Measurements from ENCODE around the gene ITPRID1.
"Not testable (repeated sequence)": the region's sequence is repeated elsewhere in the genome, so short reads cannot be mapped to it uniquely, and the experiment has no call there.

The ITPRID1 gene

DNA sequence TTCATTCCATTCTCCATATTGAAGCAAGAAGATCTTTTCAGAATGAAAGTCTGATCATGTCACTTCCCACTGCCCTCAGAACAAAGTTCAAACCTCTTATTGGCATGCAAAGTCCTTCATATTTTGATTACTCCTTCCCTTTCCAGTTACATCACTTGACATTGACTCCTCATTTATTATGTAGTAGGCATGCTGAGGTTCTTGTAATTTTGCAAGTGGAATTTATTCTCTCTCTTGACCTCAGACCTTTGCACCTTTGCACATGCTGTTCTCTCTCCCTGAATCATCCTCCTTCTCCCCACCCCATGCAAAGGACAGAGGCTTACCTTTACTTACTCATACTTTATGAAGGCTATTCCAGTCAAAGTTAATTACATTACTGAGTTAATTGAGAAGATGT is 13.0 kb downstream of the ITPRID1 start:
- Histone ChIP-seq H3K9ac (ENCODE audit: low read length) (no peak overlapping the region), H3K27ac (ENCODE audit: low read depth, low read length) (no peak overlapping the region), H3F3A (ENCODE audit: insufficient read depth) (no peaks in the 10 kb centered on the region), H3K27me3 (ENCODE audit: low read length) (no peaks in the 10 kb centered on the region), H3K4me3 (ENCODE audit: insufficient read depth, low read length, poor library complexity, severe bottlenecking) (no peak overlapping the region), H3K79me2 (ENCODE audit: insufficient read depth, low read length) (no peaks in the 10 kb centered on the region), H3K9me3 (ENCODE audit: insufficient read depth, low read length) (no peaks in the 10 kb centered on the region), H2AFZ (ENCODE audit: low read depth, low read length, severe bottlenecking) (no peak overlapping the region), H4K20me1 (ENCODE audit: low read depth, low read length) (no peaks in the 10 kb centered on the region), H3K9me2 (replicated peaks; ENCODE audit: insufficient read depth, low read length) (no peaks in the 10 kb centered on the region), H3K4me2 (ENCODE audit: low read depth, low read length, poor library complexity, severe bottlenecking) (no peak overlapping the region), H3K36me3 (ENCODE audit: low read length) (no peaks in the 10 kb centered on the region)
- no peak for TF ChIP-seq EZH2phosphoT487 (conservative IDR thresholded peaks at IDR 0.05; ENCODE audit: low read length)
- TF ChIP-seq, protein P1, sequence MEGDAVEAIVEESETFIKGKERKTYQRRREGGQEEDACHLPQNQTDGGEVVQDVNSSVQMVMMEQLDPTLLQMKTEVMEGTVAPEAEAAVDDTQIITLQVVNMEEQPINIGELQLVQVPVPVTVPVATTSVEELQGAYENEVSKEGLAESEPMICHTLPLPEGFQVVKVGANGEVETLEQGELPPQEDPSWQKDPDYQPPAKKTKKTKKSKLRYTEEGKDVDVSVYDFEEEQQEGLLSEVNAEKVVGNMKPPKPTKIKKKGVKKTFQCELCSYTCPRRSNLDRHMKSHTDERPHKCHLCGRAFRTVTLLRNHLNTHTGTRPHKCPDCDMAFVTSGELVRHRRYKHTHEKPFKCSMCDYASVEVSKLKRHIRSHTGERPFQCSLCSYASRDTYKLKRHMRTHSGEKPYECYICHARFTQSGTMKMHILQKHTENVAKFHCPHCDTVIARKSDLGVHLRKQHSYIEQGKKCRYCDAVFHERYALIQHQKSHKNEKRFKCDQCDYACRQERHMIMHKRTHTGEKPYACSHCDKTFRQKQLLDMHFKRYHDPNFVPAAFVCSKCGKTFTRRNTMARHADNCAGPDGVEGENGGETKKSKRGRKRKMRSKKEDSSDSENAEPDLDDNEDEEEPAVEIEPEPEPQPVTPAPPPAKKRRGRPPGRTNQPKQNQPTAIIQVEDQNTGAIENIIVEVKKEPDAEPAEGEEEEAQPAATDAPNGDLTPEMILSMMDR (IDR thresholded peaks at IDR 0.05; ENCODE audit: insufficient read depth, low read length, poor library complexity, severe bottlenecking): no peak

DNA sequence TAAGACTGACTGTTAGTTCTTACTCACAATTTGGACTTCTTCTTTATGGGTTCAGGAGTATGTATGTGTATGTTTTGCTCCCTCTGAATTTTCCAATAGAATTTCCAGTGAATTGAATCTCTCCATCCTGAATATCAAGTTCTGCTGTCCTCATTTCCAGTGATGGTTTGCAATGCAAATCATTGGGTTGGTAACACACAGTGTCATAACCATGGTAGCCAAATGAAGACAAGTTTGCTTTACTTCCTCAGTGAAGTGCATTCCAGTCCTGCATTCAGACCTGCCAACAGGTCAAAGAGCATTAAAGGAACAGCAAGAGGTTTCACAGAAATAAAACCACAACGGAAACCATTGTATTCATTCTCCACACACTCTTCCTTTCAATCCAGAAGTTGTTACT is 15.2 kb downstream of the ITPRID1 start:
- no peak for TF ChIP-seq EZH2phosphoT487 (conservative IDR thresholded peaks at IDR 0.05; ENCODE audit: low read length)
- TF ChIP-seq, protein P1 (IDR thresholded peaks at IDR 0.05; ENCODE audit: insufficient read depth, low read length, poor library complexity, severe bottlenecking): no peak
- Histone ChIP-seq H3K4me3 (ENCODE audit: insufficient read depth, low read length, poor library complexity, severe bottlenecking) (no peak overlapping the region), H3K9me2 (replicated peaks; ENCODE audit: insufficient read depth, low read length) (no peaks in the 10 kb centered on the region), H3K9ac (ENCODE audit: low read length) (no peak overlapping the region), H3K36me3 (ENCODE audit: low read length) (no peaks in the 10 kb centered on the region), H3K79me2 (ENCODE audit: insufficient read depth, low read length) (no peaks in the 10 kb centered on the region), H3K4me2 (ENCODE audit: low read depth, low read length, poor library complexity, severe bottlenecking) (no peak overlapping the region), H3F3A (ENCODE audit: insufficient read depth) (no peaks in the 10 kb centered on the region), H3K27me3 (ENCODE audit: low read length) (no peaks in the 10 kb centered on the region), H2AFZ (ENCODE audit: low read depth, low read length, severe bottlenecking) (no peak overlapping the region), H3K9me3 (ENCODE audit: insufficient read depth, low read length) (no peaks in the 10 kb centered on the region), H3K27ac (ENCODE audit: low read depth, low read length) (no peak overlapping the region), H4K20me1 (ENCODE audit: low read depth, low read length) (no peaks in the 10 kb centered on the region)

DNA sequence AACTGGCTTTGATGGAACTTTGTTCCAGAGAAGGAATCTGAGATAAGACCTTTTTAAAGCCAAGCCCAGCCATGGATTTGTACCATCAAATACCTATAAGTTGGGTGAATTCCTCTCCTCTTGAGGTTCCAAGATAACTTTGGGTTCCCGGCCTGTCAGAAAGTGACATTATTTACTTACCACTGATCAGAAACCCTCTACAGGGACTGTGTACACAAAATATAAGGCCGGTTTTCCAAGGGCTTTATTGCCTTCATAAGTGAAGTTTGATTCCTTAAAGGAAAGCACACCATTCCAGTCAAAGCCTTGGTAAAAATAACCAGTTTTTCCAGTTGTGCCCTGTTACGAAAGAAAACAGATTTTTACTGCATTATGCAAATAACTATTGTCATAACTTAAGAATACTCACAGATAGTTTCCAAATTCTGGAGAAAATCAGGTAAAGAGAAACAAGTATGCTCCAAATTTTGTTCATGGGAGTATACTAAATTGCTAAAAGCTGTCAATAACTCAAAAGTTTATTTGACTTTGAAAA is 26.8 kb downstream of the ITPRID1 start:
- H4K20me1 ChIP-seq (ENCODE audit: low read depth, low read length); H3K9ac ChIP-seq (ENCODE audit: low read length); H3K9me2 ChIP-seq (replicated peaks; ENCODE audit: insufficient read depth, low read length); H3K4me2 ChIP-seq (ENCODE audit: low read depth, low read length, poor library complexity, severe bottlenecking); H3K36me3 ChIP-seq (ENCODE audit: low read length); H2AFZ ChIP-seq (ENCODE audit: low read depth, low read length, severe bottlenecking); H3K9me3 ChIP-seq (ENCODE audit: insufficient read depth, low read length); H3K27ac ChIP-seq (ENCODE audit: low read depth, low read length); H3F3A ChIP-seq (ENCODE audit: insufficient read depth); H3K27me3 ChIP-seq (ENCODE audit: low read length); H3K4me3 ChIP-seq (ENCODE audit: insufficient read depth, low read length, poor library complexity, severe bottlenecking); H3K79me2 ChIP-seq (ENCODE audit: insufficient read depth, low read length): not testable (repeated sequence)

DNA sequence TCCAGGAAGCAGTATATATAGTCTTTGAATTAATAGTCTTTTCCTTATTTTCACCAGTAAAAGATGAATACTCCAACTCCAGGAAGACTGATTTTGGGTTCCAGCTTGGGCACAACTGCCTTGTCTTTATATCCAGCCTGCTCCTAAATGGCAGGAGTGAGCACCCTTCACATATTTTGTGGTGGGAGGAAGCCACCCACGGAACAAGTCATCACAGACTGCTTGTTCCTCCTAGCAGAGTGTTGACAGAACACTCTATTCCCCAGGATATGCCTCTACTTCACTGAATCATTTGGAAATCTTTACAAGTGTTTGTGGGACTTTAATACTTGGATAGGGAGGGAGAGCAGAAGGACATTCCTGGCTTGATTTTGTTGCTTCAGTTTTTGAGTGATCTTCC is 31.7 kb downstream of the ITPRID1 start:
- Histone ChIP-seq H3K36me3 (ENCODE audit: low read length) (no peaks in the 10 kb centered on the region), H4K20me1 (ENCODE audit: low read depth, low read length) (no peaks in the 10 kb centered on the region), H3K9ac (ENCODE audit: low read length) (no peak overlapping the region), H3K4me2 (ENCODE audit: low read depth, low read length, poor library complexity, severe bottlenecking) (no peak overlapping the region), H3K4me3 (ENCODE audit: insufficient read depth, low read length, poor library complexity, severe bottlenecking) (no peak overlapping the region), H2AFZ (ENCODE audit: low read depth, low read length, severe bottlenecking) (no peak overlapping the region), H3F3A (ENCODE audit: insufficient read depth) (no peaks in the 10 kb centered on the region), H3K9me2 (replicated peaks; ENCODE audit: insufficient read depth, low read length) (no peaks in the 10 kb centered on the region), H3K27me3 (ENCODE audit: low read length) (no peaks in the 10 kb centered on the region), H3K27ac (ENCODE audit: low read depth, low read length) (no peak overlapping the region), H3K79me2 (ENCODE audit: insufficient read depth, low read length) (no peaks in the 10 kb centered on the region), H3K9me3 (ENCODE audit: insufficient read depth, low read length) (no peaks in the 10 kb centered on the region)
- TF ChIP-seq, protein P1 (IDR thresholded peaks at IDR 0.05; ENCODE audit: insufficient read depth, low read length, poor library complexity, severe bottlenecking): no peak
- TF ChIP-seq EZH2phosphoT487 (conservative IDR thresholded peaks at IDR 0.05; ENCODE audit: low read length): no peak
